Measurements from ENCODE around the gene FBXO22.
"Not testable (repeated sequence)": the region's sequence is repeated elsewhere in the genome, so short reads cannot be mapped to it uniquely, and the experiment has no call there.

Gene FBXO22

GRCh38 chr15:75902129-75902557, 1.5 kb upstream of the FBXO22 start (continued):
- TF ChIP-seq, protein P1, sequence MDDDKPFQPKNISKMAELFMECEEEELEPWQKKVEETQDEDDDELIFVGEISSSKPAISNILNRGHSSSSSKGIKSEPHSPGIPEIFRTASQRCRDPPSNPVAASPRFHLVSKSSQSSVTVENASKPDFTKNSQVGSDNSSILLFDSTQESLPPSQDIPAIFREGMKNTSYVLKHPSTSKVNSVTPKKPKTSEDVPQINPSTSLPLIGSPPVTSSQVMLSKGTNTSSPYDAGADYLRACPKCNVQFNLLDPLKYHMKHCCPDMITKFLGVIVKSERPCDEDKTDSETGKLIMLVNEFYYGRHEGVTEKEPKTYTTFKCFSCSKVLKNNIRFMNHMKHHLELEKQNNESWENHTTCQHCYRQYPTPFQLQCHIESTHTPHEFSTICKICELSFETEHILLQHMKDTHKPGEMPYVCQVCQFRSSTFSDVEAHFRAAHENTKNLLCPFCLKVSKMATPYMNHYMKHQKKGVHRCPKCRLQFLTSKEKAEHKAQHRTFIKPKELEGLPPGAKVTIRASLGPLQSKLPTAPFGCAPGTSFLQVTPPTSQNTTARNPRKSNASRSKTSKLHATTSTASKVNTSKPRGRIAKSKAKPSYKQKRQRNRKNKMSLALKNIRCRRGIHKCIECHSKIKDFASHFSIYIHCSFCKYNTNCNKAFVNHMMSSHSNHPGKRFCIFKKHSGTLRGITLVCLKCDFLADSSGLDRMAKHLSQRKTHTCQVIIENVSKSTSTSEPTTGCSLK (tag by site-specific recombination; IDR thresholded peaks at IDR 0.05) = no peak
- TF ChIP-seq ZNF449 (tag by site-specific recombination; IDR thresholded peaks at IDR 0.05) (peak; percentile 97), ZNF2 (tag by site-specific recombination; IDR thresholded peaks at IDR 0.05) (no peak), ZNF792 (tag by site-specific recombination; IDR thresholded peaks at IDR 0.05) (no peak)

GRCh38 chr15:75905231-75905630, 1.6 kb downstream of the FBXO22 start:
- Histone ChIP-seq H3K9me3 (ENCODE audit: control insufficient read depth, insufficient read depth, low read depth, low read length) (no peaks in the 10 kb centered on the region), H3K27ac (ENCODE audit: extremely low read depth, low read depth, low read length) (no peak overlapping the region), H3K4me1 (ENCODE audit: control insufficient read depth, insufficient read depth, low read length) (peaks cover 19% of the 10 kb centered on the region), H3K4me3 (ENCODE audit: low read depth, low read length) (peak overlapping the region; percentile 6; the same call in 1 of the 2 replicates), H3K36me3 (ENCODE audit: control insufficient read depth in 2 of 2, insufficient read depth in 1 of 2, low read length in 2 of 2) (peaks cover 28 to 50% of the 10 kb centered on the region in 2 experiments)
- TF ChIP-seq ZNF398 (tag by site-specific recombination; IDR thresholded peaks at IDR 0.05) (no peak), MZF1 (tag by site-specific recombination; IDR thresholded peaks at IDR 0.05; ENCODE audit: borderline replicate concordance) (peak; percentile 72; the same call in 1 of the 2 replicates), ZNF132 (tag by site-specific recombination; IDR thresholded peaks at IDR 0.05; ENCODE audit: borderline replicate concordance) (no peak), REPIN1 (tag by site-specific recombination; IDR thresholded peaks at IDR 0.05; ENCODE audit: low read depth) (no peak), OVOL3 (tag by site-specific recombination; IDR thresholded peaks at IDR 0.05) (no peak)
- TF ChIP-seq, protein P2, sequence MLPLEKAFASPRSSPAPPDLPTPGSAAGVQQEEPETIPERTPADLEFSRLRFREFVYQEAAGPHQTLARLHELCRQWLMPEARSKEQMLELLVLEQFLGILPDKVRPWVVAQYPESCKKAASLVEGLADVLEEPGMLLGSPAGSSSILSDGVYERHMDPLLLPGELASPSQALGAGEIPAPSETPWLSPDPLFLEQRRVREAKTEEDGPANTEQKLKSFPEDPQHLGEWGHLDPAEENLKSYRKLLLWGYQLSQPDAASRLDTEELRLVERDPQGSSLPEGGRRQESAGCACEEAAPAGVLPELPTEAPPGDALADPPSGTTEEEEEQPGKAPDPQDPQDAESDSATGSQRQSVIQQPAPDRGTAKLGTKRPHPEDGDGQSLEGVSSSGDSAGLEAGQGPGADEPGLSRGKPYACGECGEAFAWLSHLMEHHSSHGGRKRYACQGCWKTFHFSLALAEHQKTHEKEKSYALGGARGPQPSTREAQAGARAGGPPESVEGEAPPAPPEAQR (tag by site-specific recombination; IDR thresholded peaks at IDR 0.05) = no peak
- TF ChIP-seq, protein P3, sequence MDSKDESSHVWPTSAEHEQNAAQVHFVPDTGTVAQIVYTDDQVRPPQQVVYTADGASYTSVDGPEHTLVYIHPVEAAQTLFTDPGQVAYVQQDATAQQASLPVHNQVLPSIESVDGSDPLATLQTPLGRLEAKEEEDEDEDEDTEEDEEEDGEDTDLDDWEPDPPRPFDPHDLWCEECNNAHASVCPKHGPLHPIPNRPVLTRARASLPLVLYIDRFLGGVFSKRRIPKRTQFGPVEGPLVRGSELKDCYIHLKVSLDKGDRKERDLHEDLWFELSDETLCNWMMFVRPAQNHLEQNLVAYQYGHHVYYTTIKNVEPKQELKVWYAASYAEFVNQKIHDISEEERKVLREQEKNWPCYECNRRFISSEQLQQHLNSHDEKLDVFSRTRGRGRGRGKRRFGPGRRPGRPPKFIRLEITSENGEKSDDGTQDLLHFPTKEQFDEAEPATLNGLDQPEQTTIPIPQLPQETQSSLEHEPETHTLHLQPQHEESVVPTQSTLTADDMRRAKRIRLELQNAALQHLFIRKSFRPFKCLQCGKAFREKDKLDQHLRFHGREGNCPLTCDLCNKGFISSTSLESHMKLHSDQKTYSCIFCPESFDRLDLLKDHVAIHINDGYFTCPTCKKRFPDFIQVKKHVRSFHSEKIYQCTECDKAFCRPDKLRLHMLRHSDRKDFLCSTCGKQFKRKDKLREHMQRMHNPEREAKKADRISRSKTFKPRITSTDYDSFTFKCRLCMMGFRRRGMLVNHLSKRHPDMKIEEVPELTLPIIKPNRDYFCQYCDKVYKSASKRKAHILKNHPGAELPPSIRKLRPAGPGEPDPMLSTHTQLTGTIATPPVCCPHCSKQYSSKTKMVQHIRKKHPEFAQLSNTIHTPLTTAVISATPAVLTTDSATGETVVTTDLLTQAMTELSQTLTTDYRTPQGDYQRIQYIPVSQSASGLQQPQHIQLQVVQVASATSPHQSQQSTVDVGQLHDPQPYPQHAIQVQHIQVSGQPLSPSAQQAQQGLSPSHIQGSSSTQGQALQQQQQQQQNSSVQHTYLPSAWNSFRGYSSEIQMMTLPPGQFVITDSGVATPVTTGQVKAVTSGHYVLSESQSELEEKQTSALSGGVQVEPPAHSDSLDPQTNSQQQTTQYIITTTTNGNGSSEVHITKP (tag by site-specific recombination; IDR thresholded peaks at IDR 0.05) = 0 out of 2 replicates have a peak, but pooled peaks have one; percentile 30
- CTCF ChIA-PET = interaction anchor here (0.6 to 0.7 kb wide), 2 partner anchors 102 to 242 kb away, joined by 3 to 4 read pairs; no protein-coding TSS in a partner anchor
- POLR2A ChIA-PET = interaction anchor here (0.6 to 1.1 kb wide), 2 partner anchors 11 to 234 kb away, joined by 3 read pairs; no protein-coding TSS in a partner anchor

GRCh38 chr15:75910355-75910754, 6.7 kb downstream of the FBXO22 start:
- H3K27ac ChIP-seq (ENCODE audit: extremely low read depth, low read depth, low read length); H3K4me3 ChIP-seq (ENCODE audit: low read depth, low read length); H3K9me3 ChIP-seq (ENCODE audit: control insufficient read depth, insufficient read depth, low read depth, low read length); H3K4me1 ChIP-seq (ENCODE audit: control insufficient read depth, insufficient read depth, low read length): not testable (repeated sequence)
- POLR2A ChIA-PET = interaction anchor here (0.6 kb wide), 1 partner anchor 149 kb away, joined by 3 read pairs; the partner anchor contains the start of gene TMEM266
- CTCF ChIA-PET = interaction anchor here (0.7 kb wide), 1 partner anchor 11 kb away, joined by 4 read pairs; no protein-coding TSS in a partner anchor
- H3K36me3 ChIP-seq (ENCODE audit: control insufficient read depth in 2 of 2, insufficient read depth in 1 of 2, low read length in 2 of 2) = peaks cover 47 to 80% of the 10 kb centered on the region in 2 experiments

All from HEK293 (cell line).